8988T (cell line): ENCODE results near the gene POU2F1.
A peak's percentile ranks its signal among the peaks of the same experiment; 100 is the strongest.

Experiments used
- DNase-seq: peaks from one replicate; pipeline ENCODE4 v3.0.0; 2011

POU2F1 gene

DNA sequence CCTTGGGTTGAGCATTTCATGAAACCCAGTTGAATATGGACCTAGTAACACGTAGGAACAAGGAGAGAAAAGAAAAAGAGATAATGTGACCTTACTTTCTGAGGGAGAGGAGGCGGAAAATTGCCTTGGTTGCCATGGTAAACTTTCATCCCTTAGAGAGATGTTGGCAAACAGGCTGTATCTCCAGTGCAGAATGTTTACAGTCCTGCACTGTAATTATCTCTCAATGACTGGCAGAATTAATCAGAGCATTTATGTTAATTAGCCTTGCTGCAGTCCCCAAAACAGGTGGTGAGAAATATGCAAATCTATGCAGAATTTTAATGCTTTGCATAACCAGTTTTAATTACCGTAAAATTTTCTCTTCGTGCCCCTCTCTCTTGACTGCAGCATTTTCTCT, 150.3 kb downstream of the POU2F1 start:
- DNase-seq: no peak

DNA sequence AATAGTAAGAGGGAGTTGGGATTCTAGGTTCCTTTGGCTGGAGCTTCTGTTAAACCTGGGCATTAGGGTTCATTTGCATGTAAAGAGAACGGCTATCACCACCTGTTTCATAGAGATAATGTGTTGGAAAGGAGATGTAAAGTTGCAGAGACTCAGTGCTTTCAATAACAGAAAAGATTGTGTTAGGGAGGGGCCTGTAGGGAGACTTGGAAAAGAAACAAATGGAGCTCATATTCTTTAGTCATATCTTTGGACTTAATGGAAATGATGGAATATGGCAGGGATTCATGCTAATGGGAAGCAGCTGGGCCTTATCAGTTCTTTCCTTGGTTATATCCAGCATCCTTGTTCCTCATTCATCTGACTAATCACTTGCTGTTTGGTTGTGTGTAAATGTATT, 152.7 kb downstream of the POU2F1 start:
- DNase-seq: no peak

DNA sequence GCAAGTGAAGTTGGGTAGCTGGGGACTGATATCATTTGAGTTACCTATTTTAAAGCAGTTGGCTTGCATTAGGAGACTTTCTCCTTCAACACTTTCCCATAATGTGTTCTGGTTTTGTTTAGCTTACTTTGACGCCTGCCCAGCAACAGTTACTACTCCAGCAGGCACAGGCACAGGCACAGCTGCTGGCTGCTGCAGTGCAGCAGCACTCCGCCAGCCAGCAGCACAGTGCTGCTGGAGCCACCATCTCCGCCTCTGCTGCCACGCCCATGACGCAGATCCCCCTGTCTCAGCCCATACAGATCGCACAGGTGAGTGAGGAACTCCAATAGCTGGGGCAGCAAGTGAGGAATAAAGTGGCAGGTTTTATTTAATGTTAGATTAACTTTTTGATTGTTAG, 153.3 kb downstream of the POU2F1 start:
- DNase-seq: no peak

DNA sequence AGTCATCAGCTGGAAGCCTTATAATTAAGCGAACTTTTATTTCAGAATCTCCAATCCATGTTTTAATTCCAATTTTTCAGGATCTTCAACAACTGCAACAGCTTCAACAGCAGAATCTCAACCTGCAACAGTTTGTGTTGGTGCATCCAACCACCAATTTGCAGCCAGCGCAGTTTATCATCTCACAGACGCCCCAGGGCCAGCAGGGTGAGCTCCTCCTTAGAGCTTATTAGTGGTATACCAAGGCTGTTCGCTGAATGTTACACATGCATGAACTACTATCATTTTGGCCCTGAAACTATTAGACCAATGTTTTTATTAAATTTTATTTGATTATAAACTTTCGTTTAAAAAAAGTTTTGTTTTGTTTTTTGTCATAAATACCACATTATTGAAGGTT, 155.3 kb downstream of the POU2F1 start:
- DNase-seq: no peak

- no peak for DNase-seq
Measured at GRCh38 chr1:167387251-167387910, 166.7 kb downstream of the POU2F1 start.

DNA sequence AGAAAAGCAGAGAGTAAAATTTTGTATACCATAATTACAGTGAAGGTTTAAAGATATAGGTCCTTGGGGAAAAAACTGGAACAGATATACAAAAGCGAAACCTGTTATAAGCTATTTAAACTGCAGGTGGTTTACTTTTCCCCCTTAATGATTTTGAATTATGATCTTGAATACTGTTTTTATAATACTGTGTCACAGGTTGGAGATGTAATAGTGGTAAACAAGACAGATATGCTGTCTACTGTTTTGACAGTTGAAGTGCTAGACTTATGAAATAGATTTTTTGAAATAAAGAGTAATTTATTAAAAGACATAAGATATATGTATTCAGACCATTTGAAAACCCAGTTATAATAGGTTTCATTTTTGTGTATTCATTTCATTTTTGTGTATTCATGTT, 168.3 kb downstream of the POU2F1 start:
- no peak for DNase-seq

- DNase-seq: no peak
Measured at GRCh38 chr1:167392200-167392696, 171.6 kb downstream of the POU2F1 start.

DNA sequence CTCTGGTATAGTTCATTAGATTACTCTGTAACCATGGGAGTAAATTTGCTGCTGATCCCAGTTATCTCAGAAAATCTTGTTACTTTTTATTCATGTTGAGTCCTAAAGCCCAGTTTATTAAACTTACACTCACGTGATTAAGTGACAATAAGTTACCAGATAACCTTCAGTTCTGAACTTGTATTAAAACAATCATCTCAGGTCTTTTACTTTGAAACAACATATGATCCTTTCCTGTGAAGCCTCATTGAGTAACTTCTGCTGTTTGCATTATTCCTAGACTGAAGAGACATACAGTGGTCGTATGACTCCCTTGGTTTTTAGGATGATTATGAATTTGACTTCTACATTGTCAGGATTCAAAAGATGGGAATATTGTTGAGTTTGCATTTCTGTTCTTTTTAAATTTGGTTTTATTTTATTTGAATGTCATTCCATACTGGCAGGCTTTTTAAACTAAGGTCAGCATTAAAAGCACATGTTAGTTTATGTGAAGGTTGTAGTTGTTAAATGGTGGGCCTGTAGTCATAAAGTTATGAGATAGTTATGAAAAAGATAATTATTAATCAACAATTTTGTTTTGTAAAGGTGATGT, 179.8 kb downstream of the POU2F1 start:
- DNase-seq: no peak

- DNase-seq: peak; percentile 17
Measured at GRCh38 chr1:167401260-167401873, 180.7 kb downstream of the POU2F1 start.

- no peak for DNase-seq
Measured at GRCh38 chr1:167404161-167404888, 183.6 kb downstream of the POU2F1 start.

- no peak for DNase-seq
Measured at GRCh38 chr1:167404908-167405307, 184.2 kb downstream of the POU2F1 start.

DNA sequence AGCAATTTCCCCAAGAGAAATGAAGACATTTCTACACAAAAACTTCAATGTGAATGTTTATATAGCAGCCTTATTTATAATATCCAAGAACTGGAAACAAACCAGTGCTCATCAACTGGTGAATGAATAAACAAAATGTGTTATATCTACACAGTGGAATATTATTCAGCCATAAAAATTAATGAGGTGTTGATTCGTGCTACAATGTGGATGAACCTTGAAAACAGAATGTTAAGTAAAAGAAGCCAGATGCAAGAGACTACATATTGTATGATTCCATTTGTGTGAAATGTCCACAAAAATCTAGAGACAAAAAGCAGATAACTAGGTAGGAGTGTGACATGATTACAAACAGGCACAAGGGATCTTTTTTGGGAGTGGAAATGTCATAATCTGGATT, 187.7 kb downstream of the POU2F1 start:
- no peak for DNase-seq

DNA sequence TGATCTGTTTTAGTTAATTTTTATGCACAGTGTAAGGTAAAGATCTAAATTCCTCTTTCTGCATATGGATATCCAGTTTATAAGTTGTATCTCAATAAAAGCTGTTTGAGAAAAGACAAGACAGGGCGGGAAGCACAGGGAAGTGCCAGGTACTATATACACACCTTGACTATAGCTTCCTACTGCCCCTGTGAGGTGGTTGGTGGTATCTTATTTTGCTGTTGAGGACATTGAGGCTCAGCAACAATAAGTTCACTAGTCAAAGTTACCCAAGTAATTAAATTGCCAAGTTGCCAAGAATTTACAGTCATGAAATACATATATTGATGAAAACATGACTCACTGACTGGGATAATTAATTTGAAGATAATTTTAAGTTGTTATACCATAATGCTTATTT, 188.5 kb downstream of the POU2F1 start:
- no peak for DNase-seq

DNA sequence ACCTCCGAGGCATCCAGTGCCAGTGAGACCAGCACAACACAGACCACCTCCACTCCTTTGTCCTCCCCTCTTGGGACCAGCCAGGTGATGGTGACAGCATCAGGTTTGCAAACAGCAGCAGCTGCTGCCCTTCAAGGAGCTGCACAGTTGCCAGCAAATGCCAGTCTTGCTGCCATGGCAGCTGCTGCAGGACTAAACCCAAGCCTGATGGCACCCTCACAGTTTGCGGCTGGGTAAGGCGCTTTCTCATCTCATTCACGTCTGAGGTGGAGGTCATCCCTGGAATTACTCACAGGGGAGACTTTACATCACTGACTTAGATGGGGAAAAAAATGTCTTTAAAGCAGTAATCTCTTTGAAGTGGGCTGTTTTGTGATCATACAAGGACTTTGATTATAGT, 191.4 kb downstream of the POU2F1 start:
- no peak for DNase-seq

- no peak for DNase-seq
Measured at GRCh38 chr1:167412920-167413319, 192.2 kb downstream of the POU2F1 start.

- DNase-seq: no peak
Measured at GRCh38 chr1:167413328-167413727, 192.6 kb downstream of the POU2F1 start.

GRCh38 chr1:167416506-167416905, 195.8 kb downstream of the POU2F1 start:
- no peak for DNase-seq

GRCh38 chr1:167418391-167418790, 197.7 kb downstream of the POU2F1 start:
- DNase-seq: no peak

GRCh38 chr1:167419245-167419644, 198.6 kb downstream of the POU2F1 start:
- no peak for DNase-seq

DNA sequence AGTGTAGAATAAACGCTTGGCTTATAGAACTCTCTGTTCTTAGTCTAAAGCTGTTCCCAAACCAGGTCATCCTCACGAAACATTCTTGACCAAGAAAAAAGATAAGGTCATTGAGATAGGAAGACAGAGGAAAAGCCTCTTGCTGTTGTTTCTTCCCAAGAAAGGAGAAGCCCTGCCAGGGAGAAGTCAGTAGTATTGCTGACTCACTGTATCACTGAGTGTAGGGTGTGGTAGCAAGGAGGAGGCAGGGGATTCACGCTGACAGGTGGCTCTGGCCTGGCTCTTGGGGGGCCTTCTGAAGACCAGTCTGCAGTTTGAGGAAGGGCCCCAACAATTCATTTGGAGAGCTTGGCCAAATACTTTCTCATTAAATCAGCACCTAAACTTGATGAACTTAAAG, 199.8 kb downstream of the POU2F1 start:
- DNase-seq: no peak

DNA sequence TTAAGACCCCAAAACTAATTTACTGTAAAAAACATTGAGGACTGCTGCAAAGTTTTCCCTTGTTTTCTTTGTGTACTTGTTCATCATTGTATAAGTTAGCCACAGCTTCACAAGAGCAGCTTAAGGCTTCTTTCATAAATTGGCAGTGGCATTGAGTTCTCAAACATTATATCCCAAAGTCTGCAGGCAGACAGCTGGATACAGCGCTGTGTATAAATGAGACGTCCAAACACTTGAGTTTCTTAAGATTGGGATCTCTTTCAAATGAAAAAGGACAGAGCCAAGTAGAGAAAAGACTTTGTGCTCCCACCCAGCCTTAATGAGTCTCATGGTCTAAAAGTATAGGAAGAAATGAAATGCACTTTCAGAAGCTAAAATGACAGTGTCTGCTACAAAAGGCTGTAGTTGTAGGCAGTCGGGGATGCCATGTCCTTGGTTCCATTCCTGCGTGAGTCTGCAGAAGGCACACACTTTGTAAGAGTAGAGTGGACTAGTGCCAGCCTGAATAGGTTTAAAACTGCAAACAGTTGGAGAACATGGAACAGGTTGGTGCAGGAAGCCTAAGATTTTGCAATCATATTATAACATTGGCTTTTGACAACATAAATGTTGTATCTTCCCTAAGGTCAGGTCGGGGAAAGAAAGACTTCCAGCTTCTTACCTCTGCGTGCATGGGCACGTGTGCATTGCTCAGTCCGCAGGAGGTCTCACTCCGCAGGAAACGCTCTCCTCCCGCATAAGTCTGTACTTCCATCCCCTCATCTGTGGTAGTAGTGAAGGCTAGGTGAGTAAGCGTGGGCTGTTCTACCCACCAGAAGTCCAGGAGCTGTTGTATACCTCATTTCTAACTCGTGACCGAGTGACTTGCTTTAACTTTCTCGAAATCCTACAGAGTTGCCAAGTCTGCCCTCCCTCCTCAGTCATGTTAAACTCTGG, 203.3 kb downstream of the POU2F1 start:
- no peak for DNase-seq

DNA sequence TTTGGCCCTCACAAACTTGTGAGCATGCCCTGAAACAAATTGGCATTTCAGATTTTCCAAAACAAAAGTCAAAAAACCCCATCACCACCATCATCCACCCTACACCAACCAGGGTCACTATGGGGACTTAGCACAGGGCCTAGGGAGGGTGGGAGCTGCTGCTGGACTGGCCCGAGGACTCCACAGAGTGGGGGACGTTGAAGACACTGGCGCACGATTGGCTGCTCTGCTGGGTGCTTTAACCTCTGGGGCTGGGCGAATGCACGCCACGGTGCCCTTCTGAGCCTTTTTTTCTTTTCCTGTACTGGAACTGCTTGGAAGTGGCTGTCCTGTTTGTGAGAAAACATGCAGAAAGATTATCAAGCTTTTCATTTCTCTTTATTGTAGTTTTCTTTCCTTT, 204.8 kb downstream of the POU2F1 start:
- no peak for DNase-seq

GRCh38 chr1:167426716-167427115, 206.0 kb downstream of the POU2F1 start:
- DNase-seq: no peak
